Mesenchymal stem cell (in vitro differentiated cells and primary cell): ENCODE results near the gene OR8B8.
"Not testable (repeated sequence)": the region's sequence is repeated elsewhere in the genome, so short reads cannot be mapped to it uniquely, and the experiment has no call there.

Experiments used
- DNase-seq: peaks from one replicate; pipeline ENCODE4 v3.0.0-alpha.2; 2013
- H2AFZ ChIP-seq: one replicate; pipeline ENCODE4 v1.6.1; 2013; ENCODE audit warnings: low read depth, mild to moderate bottlenecking, control low read depth, inconsistent platforms, low read length, moderate library complexity
- H2AK5ac ChIP-seq: 2 replicates; pipeline ENCODE4 v1.6.1; 2013; ENCODE audit warnings: low read length, moderate library complexity, mild to moderate bottlenecking, inconsistent platforms; ENCODE audit not compliant: severe bottlenecking
- H2BK120ac ChIP-seq: one replicate; pipeline ENCODE4 v1.6.1; 2013; ENCODE audit warnings: low read depth, mild to moderate bottlenecking, inconsistent platforms, low read length, moderate library complexity
- H2BK12ac ChIP-seq, 2 experiments: one replicate each; pipeline ENCODE4 v1.6.1; 2013; ENCODE audit warnings: inconsistent platforms in 2 of 2, low read length in 2 of 2, mild to moderate bottlenecking in 2 of 2, moderate library complexity in 2 of 2, control low read depth in 1 of 2
- H2BK15ac ChIP-seq: one replicate; pipeline ENCODE4 v1.6.1; 2013; ENCODE audit warnings: mild to moderate bottlenecking, low read depth, inconsistent platforms; ENCODE audit not compliant: poor library complexity, severe bottlenecking
- H2BK5ac ChIP-seq: 2 replicates; pipeline ENCODE4 v1.6.1; 2013; ENCODE audit warnings: low read depth, mild to moderate bottlenecking, low read length, control low read depth, inconsistent platforms; ENCODE audit not compliant: poor library complexity, severe bottlenecking
- H3K14ac ChIP-seq, 2 experiments: one replicate each; pipeline ENCODE4 v1.6.1; 2013; ENCODE audit warnings: inconsistent platforms in 2 of 2, low read length in 2 of 2, control low read depth in 1 of 2, mild to moderate bottlenecking in 1 of 2, moderate library complexity in 1 of 2
- H3K18ac ChIP-seq, 2 experiments: one replicate each; pipeline ENCODE4 v1.6.1; 2013; ENCODE audit warnings: inconsistent platforms in 2 of 2, low read length in 2 of 2, control low read depth in 1 of 2, low read depth in 1 of 2, mild to moderate bottlenecking in 1 of 2
- H3K23ac ChIP-seq, 2 experiments: one replicate each; pipeline ENCODE4 v1.6.1; 2013; ENCODE audit warnings: inconsistent platforms in 2 of 2, low read length in 2 of 2, mild to moderate bottlenecking in 2 of 2, moderate library complexity in 2 of 2, control low read depth in 1 of 2
- H3K27ac ChIP-seq: 2 replicates; pipeline ENCODE4 v1.5.1; 2013; ENCODE audit warnings: mild to moderate bottlenecking, moderate library complexity, low read length, control low read depth, inconsistent platforms; ENCODE audit not compliant: poor library complexity, severe bottlenecking
- H3K27me3 ChIP-seq, 2 experiments: 2 replicates each; pipeline versions ENCODE4 v1.6.1 to v1.7.0; 2013; ENCODE audit warnings: low read length in 2 of 2, mild to moderate bottlenecking in 2 of 2, moderate library complexity in 2 of 2, control low read depth in 1 of 2, inconsistent platforms in 1 of 2; ENCODE audit not compliant: control insufficient read depth in 1 of 2, insufficient read depth in 1 of 2
- H3K36me3 ChIP-seq, 2 experiments: 2 replicates each; pipeline versions ENCODE4 v1.6.1 to v1.7.0; 2013; ENCODE audit warnings: low read length in 2 of 2, control low read depth in 1 of 2, inconsistent platforms in 1 of 2, low read depth in 1 of 2, mild to moderate bottlenecking in 1 of 2; ENCODE audit not compliant: insufficient read depth in 2 of 2, control insufficient read depth in 1 of 2
- H3K4ac ChIP-seq, 2 experiments: one replicate each; pipeline ENCODE4 v1.6.1; 2013; ENCODE audit warnings: inconsistent platforms in 2 of 2, low read length in 2 of 2, mild to moderate bottlenecking in 2 of 2, moderate library complexity in 2 of 2, control low read depth in 1 of 2, low read depth in 1 of 2
- H3K4me1 ChIP-seq: 2 replicates; pipeline ENCODE4 v1.6.1; 2013; ENCODE audit warnings: low read depth, low read length, control low read depth; ENCODE audit not compliant: control insufficient read depth, insufficient read depth
- H3K4me2 ChIP-seq: 2 replicates; pipeline ENCODE4 v1.6.1; 2013; ENCODE audit warnings: low read length, mild to moderate bottlenecking, inconsistent platforms; ENCODE audit not compliant: poor library complexity, severe bottlenecking
- H3K4me3 ChIP-seq, 2 experiments: 2 replicates each; pipeline versions ENCODE4 v1.5.1 to v1.7.0; 2013; ENCODE audit warnings: low read length in 2 of 2, mild to moderate bottlenecking in 2 of 2, control low read depth in 1 of 2, low read depth in 1 of 2; ENCODE audit not compliant: insufficient read depth in 1 of 2
- H3K79me1 ChIP-seq: replicated peaks from 2 replicates; pipeline ENCODE4 v1.6.1; 2013; ENCODE audit warnings: mild to moderate bottlenecking, control low read depth, low read length, inconsistent platforms; ENCODE audit not compliant: poor library complexity, severe bottlenecking
- H3K9ac ChIP-seq: 2 replicates; pipeline ENCODE4 v1.7.0; 2013; ENCODE audit warnings: mild to moderate bottlenecking, low read length, moderate library complexity
- H3K9me3 ChIP-seq: 2 replicates; pipeline ENCODE4 v1.7.0; 2013; ENCODE audit warnings: mild to moderate bottlenecking, low read length; ENCODE audit not compliant: control insufficient read depth
- H4K8ac ChIP-seq: one replicate; pipeline ENCODE4 v1.6.1; 2013; ENCODE audit warnings: inconsistent platforms, mild to moderate bottlenecking, low read length, moderate library complexity
- H4K91ac ChIP-seq: one replicate; pipeline ENCODE4 v1.6.1; 2013; ENCODE audit warnings: mild to moderate bottlenecking, low read length, inconsistent platforms
- WGBS: methylation state at CpG from one replicate; pipeline ENCODE4 v1.1.7; 2013; ENCODE audit warnings: mixed read lengths; 5-methylcytosine and 5-hydroxymethylcytosine counted together

OR8B8 gene

DNA sequence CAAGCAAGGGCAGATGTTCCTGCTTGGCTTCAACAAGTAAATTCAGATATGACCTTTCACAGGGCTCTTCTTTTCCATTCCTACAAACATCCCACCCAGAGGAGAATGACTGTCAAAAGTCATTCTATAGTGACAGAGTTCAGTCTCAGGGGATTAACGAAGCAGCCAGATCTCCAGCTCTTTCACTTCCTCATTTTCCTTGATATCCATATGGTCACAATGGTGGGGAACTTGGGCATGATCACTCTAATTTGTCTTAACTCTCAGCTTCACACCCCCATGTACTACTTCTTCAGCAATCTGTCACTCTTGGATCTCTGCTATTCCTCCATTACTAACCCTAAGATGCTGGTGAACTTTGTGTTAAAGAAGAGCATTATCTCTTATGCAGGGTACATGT is 15.0 kb upstream of the OR8B8 start:
- H2BK12ac ChIP-seq: no peak overlapping the region
- no peak overlapping the region for H3K14ac ChIP-seq
- no peak overlapping the region for H2AFZ ChIP-seq
- no peak overlapping the region for H3K4me2 ChIP-seq
- no peak overlapping the region for H3K4ac ChIP-seq
- H2BK5ac ChIP-seq: no peak overlapping the region
- H3K27ac ChIP-seq: no peak overlapping the region
- 80% methylated on average over 1 of the region's 1 CpG for WGBS
- H2BK120ac ChIP-seq: no peak overlapping the region
- H2BK15ac ChIP-seq: no peak overlapping the region
- no peak overlapping the region for H3K4me3 ChIP-seq
- no peak overlapping the region for H2AK5ac ChIP-seq
- H4K8ac ChIP-seq: no peak overlapping the region
- no peaks in the 10 kb centered on the region for H3K9me3 ChIP-seq
- no peak overlapping the region for H4K91ac ChIP-seq
- DNase-seq: no peak
- H3K9ac ChIP-seq: no peak overlapping the region
- H3K36me3 ChIP-seq: no peaks in the 10 kb centered on the region
- H3K79me1 ChIP-seq: no peaks in the 10 kb centered on the region
- no peak overlapping the region for H3K18ac ChIP-seq
- H3K23ac ChIP-seq: no peak overlapping the region
- no peaks in the 10 kb centered on the region for H3K27me3 ChIP-seq
- H3K4me1 ChIP-seq: peaks cover 1% of the 10 kb centered on the region

DNA sequence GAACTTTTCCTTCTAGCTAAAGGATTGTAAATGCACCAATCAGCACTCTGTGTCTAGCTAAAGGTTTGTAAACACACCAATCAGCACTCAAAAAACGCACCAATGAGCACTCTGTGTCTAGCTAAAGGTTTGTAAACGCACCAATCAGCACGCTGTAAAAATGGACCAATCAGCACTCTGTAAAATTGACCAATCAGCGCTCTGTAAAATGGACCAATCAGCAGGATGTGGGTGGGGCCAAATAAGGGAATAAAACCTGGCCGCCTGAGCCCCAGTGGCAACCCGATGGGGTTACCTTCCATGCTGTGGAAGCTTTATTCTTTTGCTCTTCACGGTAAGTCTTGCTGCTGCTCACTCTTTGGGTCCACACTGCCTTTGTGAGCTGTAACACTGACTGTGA is 13.9 kb upstream of the OR8B8 start:
- H3K9ac ChIP-seq, H3K4me2 ChIP-seq, H2BK5ac ChIP-seq, H3K27ac ChIP-seq, H2BK12ac ChIP-seq, H3K23ac ChIP-seq, H2BK120ac ChIP-seq, H3K14ac ChIP-seq, H3K4ac ChIP-seq, H2AFZ ChIP-seq, H4K8ac ChIP-seq, H3K36me3 ChIP-seq, H3K79me1 ChIP-seq, H2AK5ac ChIP-seq, H2BK15ac ChIP-seq, DNase-seq, H3K18ac ChIP-seq, H3K4me3 ChIP-seq, H3K9me3 ChIP-seq, H3K27me3 ChIP-seq, H3K4me1 ChIP-seq, H4K91ac ChIP-seq: not testable (repeated sequence)
- 81% methylated on average over 7 of the region's 7 CpGs for WGBS

DNA sequence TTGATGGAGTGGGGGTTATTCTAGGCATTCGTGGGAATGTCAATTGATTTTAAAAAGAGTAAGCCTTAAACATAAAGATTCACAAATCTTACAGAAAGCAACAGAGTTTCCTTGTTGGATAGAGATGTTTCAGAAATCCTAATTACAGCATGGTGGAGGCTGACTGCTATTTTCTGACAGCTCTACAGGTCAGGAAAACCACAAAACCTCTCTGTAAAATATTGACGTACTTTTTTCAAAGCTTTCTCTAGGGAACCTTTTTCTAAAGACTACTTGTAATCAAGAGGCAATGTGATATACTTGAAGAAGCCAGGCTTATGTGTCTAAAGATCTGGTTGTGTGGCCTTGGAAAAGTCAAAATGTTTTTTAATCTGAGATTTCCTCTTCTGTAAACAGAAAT is 9.1 kb upstream of the OR8B8 start:
- Histone ChIP-seq H2AFZ (no peak overlapping the region), H3K4me2 (no peak overlapping the region), H3K36me3 (no peaks in the 10 kb centered on the region), H3K4ac (no peak overlapping the region), H3K4me3 (no peak overlapping the region), H4K8ac (no peak overlapping the region), H3K14ac (no peak overlapping the region), H3K9me3 (peaks cover 6% of the 10 kb centered on the region), H3K4me1 (no peaks in the 10 kb centered on the region), H2BK12ac (no peak overlapping the region), H2BK120ac (no peak overlapping the region), H3K27me3 (no peaks in the 10 kb centered on the region), H3K79me1 (no peaks in the 10 kb centered on the region), H3K18ac (no peak overlapping the region), H2BK15ac (no peak overlapping the region), H3K27ac (no peak overlapping the region), H2BK5ac (no peak overlapping the region), H3K23ac (no peak overlapping the region), H3K9ac (no peak overlapping the region), H2AK5ac (no peak overlapping the region), H4K91ac (no peak overlapping the region)
- WGBS: no CpG with 5 or more reads among the region's 2 CpGs
- no peak for DNase-seq

DNA sequence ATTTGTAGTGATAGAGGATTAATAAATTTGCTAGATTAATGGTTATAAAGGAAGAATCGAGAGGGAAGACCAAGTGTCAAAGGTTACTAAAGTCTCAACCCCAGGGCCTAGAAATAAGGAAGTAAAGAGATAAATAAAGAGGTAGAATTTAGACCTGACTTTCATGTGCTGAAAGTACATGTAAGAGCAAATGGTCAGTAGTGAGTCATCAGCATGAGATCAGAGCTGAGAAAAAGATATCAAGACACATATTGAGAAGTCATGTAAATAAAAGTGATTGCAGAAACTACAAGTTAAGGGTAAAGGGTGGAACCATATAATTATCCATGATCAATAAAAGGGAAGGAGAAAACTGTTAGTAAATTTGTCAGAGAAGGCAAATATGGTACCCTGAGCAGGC is 1.4 kb upstream of the OR8B8 start:
- no peaks in the 10 kb centered on the region for H3K27me3 ChIP-seq
- no peaks in the 10 kb centered on the region for H3K36me3 ChIP-seq
- H3K23ac ChIP-seq: no peak overlapping the region
- H2BK15ac ChIP-seq: no peak overlapping the region
- 76% methylated on average over 1 of the region's 1 CpG for WGBS
- H2AFZ ChIP-seq: no peak overlapping the region
- H3K14ac ChIP-seq: no peak overlapping the region
- H3K4me2 ChIP-seq: no peak overlapping the region
- no peak overlapping the region for H3K4me3 ChIP-seq
- no peak for DNase-seq
- no peaks in the 10 kb centered on the region for H3K4me1 ChIP-seq
- no peak overlapping the region for H3K9ac ChIP-seq
- H2BK12ac ChIP-seq: no peak overlapping the region
- no peak overlapping the region for H3K27ac ChIP-seq
- H2BK5ac ChIP-seq: no peak overlapping the region
- H2AK5ac ChIP-seq: no peak overlapping the region
- no peak overlapping the region for H3K18ac ChIP-seq
- H3K9me3 ChIP-seq: peaks cover 6% of the 10 kb centered on the region
- H4K91ac ChIP-seq: no peak overlapping the region
- no peaks in the 10 kb centered on the region for H3K79me1 ChIP-seq
- no peak overlapping the region for H4K8ac ChIP-seq
- no peak overlapping the region for H3K4ac ChIP-seq
- no peak overlapping the region for H2BK120ac ChIP-seq
